HepG2 (cell line): ENCODE results near the gene OR5A2.

Experiments
- CBX2 ChIP-seq, 2 experiments: fragments of 200-600 bp in 1 of 2; sonication (generic); formaldehyde crosslinking in 1 of 2; IDR thresholded peaks; 2 replicates each; pipeline versions ENCODE4 v1.7.0 to v1.8.1; 2018 to 2022; ENCODE audit warnings: low read depth in 2 of 2, low read length in 1 of 2, mild to moderate bottlenecking in 1 of 2, missing genetic modification reagents in 1 of 2
- CTCF ChIP-seq: sonication (generic); formaldehyde crosslinking; IDR thresholded peaks from 2 replicates; pipeline ENCODE4 v1.5.0; 2020; ENCODE audit warnings: mild to moderate bottlenecking, missing genetic modification reagents, moderate library complexity
- ETV6 ChIP-seq: sonication (generic); formaldehyde crosslinking; conservative IDR thresholded peaks from 2 replicates; pipeline ENCODE4 v1.4.0; 2020; ENCODE audit warnings: missing genetic modification reagents
- HNRNPL ChIP-seq: fragments of 200-400 bp; formaldehyde crosslinking; IDR thresholded peaks from 2 replicates; pipeline ENCODE4 v1.6.1; 2017; ENCODE audit warnings: mild to moderate bottlenecking, low read depth, low read length
- MAFG ChIP-seq: sonication (generic); formaldehyde crosslinking; IDR thresholded peaks from 2 replicates; pipeline ENCODE4 v1.5.1; 2020; ENCODE audit warnings: mild to moderate bottlenecking, missing genetic modification reagents
- NFIC ChIP-seq: IDR thresholded peaks from 2 replicates; pipeline ENCODE4 v1.6.1; 2012; ENCODE audit warnings: mild to moderate bottlenecking, low read length, inconsistent platforms
- NFKB2 ChIP-seq: sonication (generic); formaldehyde crosslinking; IDR thresholded peaks from 2 replicates; pipeline ENCODE4 v1.4.0; 2020; ENCODE audit warnings: missing genetic modification reagents, borderline replicate concordance
- PHF5A ChIP-seq: IDR thresholded peaks from one replicate; pipeline ENCODE4 v1.6.1; 2018; ENCODE audit warnings: low read depth, missing genetic modification reagents; ENCODE audit not compliant: unreplicated experiment
- YY1 ChIP-seq: IDR thresholded peaks from 2 replicates; pipeline ENCODE4 v1.6.1; 2011; ENCODE audit warnings: low read length, low read depth, moderate library complexity, mild to moderate bottlenecking; ENCODE audit not compliant: insufficient read depth, insufficient replicate concordance
- ZNF121 ChIP-seq: sonication (generic); formaldehyde crosslinking; IDR thresholded peaks from 2 replicates; pipeline ENCODE4 v1.5.0; 2020; ENCODE audit warnings: mild to moderate bottlenecking, missing genetic modification reagents
- ZNF207 ChIP-seq: fragments of 450-650 bp; IDR thresholded peaks from 2 replicates; pipeline ENCODE4 v1.6.1; 2016; ENCODE audit warnings: antibody characterized with exemption, borderline replicate concordance
- TF ChIP-seq, protein P1 (sequence below): IDR thresholded peaks from 2 replicates; pipeline ENCODE4 v1.6.1; 2012; ENCODE audit warnings: inconsistent platforms

GRCh38 chr11:59427068-59427382, 812 bp upstream of the OR5A2 start:
- TF ChIP-seq CTCF (CRISPR knock-in tag) (no peak), YY1 (no peak), NFIC (no peak), HNRNPL (no peak), ZNF121 (CRISPR knock-in tag) (no peak), CBX2 (IDR thresholded peaks at IDR 0.05; ENCODE audit: low read depth, low read length) (no peak), CBX2 (CRISPR knock-in tag; IDR thresholded peaks at IDR 0.05; ENCODE audit: low read depth) (no peak), PHF5A (no peak), ZNF207 (no peak), NFKB2 (CRISPR knock-in tag) (no peak), ETV6 (CRISPR knock-in tag) (no peak), MAFG (CRISPR knock-in tag) (no peak)
- TF ChIP-seq, protein P1, sequence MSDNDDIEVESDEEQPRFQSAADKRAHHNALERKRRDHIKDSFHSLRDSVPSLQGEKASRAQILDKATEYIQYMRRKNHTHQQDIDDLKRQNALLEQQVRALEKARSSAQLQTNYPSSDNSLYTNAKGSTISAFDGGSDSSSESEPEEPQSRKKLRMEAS = no peak
